PC-3 (cell line): Measurements from ENCODE around the gene CDH12. TPM values are rescaled to one million over a fixed set of nuclear protein-coding genes. Genes with fewer than 3 reads are reported as not detected.

Source experiments
- ATAC-seq: fragments of 200-7000 bp; cut with Tn5 transposase; 2 replicates; pipeline ENCODE4 v1.9.1; 2020; ENCODE audit warnings: mild to moderate bottlenecking, moderate library complexity
- BruUV-seq: library from RNA; stranded (reverse); fragments of 400-500 nt; replicated peaks from 2 replicates; lab custom pipeline; 2021; lab: Mats Ljungman, UMichigan
- CTCF ChIA-PET: fragments of 300-600 bp; sonication (Branson Sonifier 250); formaldehyde crosslinking; loops from one replicate; lab custom pipeline; 2022; ENCODE audit warnings: antibody characterized with exemption; lab: Charles Lee
- POLR2A ChIA-PET: fragments of 300-600 bp; sonication (Branson Sonifier 250); formaldehyde crosslinking; loops from one replicate; lab custom pipeline; 2022; ENCODE audit warnings: antibody characterized with exemption; ENCODE audit not compliant: unreplicated experiment; lab: Charles Lee
- DNase-seq: peaks from one replicate; pipeline ENCODE4 v3.0.0-alpha.2; 2015
- H2AFZ ChIP-seq: fragments of 300-600 bp; sonication (generic); 2 replicates; pipeline ENCODE4 v1.6.0; 2016; ENCODE audit warnings: antibody characterized with exemption, low read length
- H3F3A ChIP-seq: fragments of 300-600 bp; sonication (generic); one replicate; pipeline ENCODE4 v1.6.0; 2017; ENCODE audit warnings: antibody characterized with exemption, low read length, control low read depth, mild to moderate bottlenecking; ENCODE audit not compliant: unreplicated experiment
- H3K27ac ChIP-seq: fragments of 300-600 bp; sonication (generic); 2 replicates; pipeline ENCODE4 v1.5.1; 2016; ENCODE audit warnings: mild to moderate bottlenecking, low read length
- H3K27me3 ChIP-seq: fragments of 300-600 bp; sonication (generic); 2 replicates; pipeline ENCODE4 v1.6.1; 2016; ENCODE audit warnings: low read length, mixed read lengths
- H3K36me3 ChIP-seq: fragments of 300-600 bp; sonication (generic); 2 replicates; pipeline ENCODE4 v1.6.1; 2016; ENCODE audit warnings: low read depth, mixed run types, low read length, mixed read lengths
- H3K4me1 ChIP-seq: fragments of 300-600 bp; sonication (generic); 2 replicates; pipeline ENCODE4 v1.5.1; 2016; ENCODE audit warnings: low read length; ENCODE audit not compliant: insufficient read depth
- H3K4me2 ChIP-seq: fragments of 300-600 bp; sonication (generic); 2 replicates; pipeline ENCODE4 v1.6.0; 2016; ENCODE audit warnings: low read length
- H3K4me3 ChIP-seq: fragments of 300-600 bp; sonication (generic); 2 replicates; pipeline ENCODE4 v1.5.1; 2016; ENCODE audit warnings: mild to moderate bottlenecking, low read length, mixed read lengths
- H3K79me2 ChIP-seq: fragments of 300-600 bp; sonication (generic); 2 replicates; pipeline ENCODE4 v1.6.1; 2017; ENCODE audit warnings: low read length, mixed read lengths
- H3K9ac ChIP-seq: fragments of 300-600 bp; sonication (generic); 2 replicates; pipeline ENCODE4 v1.6.0; 2016; ENCODE audit warnings: mild to moderate bottlenecking, low read length
- H3K9me2 ChIP-seq: fragments of 300-600 bp; sonication (generic); replicated peaks from 2 replicates; pipeline ENCODE4 v1.6.1; 2016; ENCODE audit warnings: mixed run types, low read length, mixed read lengths
- H3K9me3 ChIP-seq: fragments of 300-600 bp; sonication (generic); 2 replicates; pipeline ENCODE4 v1.6.1; 2016; ENCODE audit warnings: low read length, mixed read lengths
- H4K20me1 ChIP-seq: fragments of 300-600 bp; sonication (generic); 2 replicates; pipeline ENCODE4 v1.6.1; 2016; ENCODE audit warnings: low read length, mixed read lengths
- CTCF ChIP-seq: fragments of 300-600 bp; sonication (generic); conservative IDR thresholded peaks from 2 replicates; pipeline ENCODE4 v1.5.1; 2017; ENCODE audit warnings: antibody characterized with exemption, low read depth, mild to moderate bottlenecking, low read length
- EZH2 ChIP-seq: fragments of 300-600 bp; sonication (generic); IDR thresholded peaks from one replicate; pipeline ENCODE4 v1.6.1; 2017; ENCODE audit warnings: antibody characterized with exemption, mild to moderate bottlenecking, low read length; ENCODE audit not compliant: unreplicated experiment
- EZH2phosphoT487 ChIP-seq: fragments of 300-600 bp; sonication (generic); IDR thresholded peaks from 2 replicates; pipeline ENCODE4 v1.6.1; 2018; ENCODE audit warnings: mild to moderate bottlenecking, antibody characterized with exemption, low read length, borderline replicate concordance
- intact Hi-C: fragments of 100-400 bp; cut with micrococcal nuclease; formaldehyde crosslinking; loops from 2 replicates; pipeline ENCODE4 v1.9.0; 2023
- total RNA-seq: library from RNA; depleted of rRNA; stranded (reverse); fragments of >200 nt; gene quantifications from 2 replicates; pipeline ENCODE4 v1.2.3, GENCODE V29; 2014

The CDH12 gene
- total RNA-seq, 1 experiment from 2014 or later, result 0.44 TPM

GRCh38 chr5:21882074-21882745 is 970.9 kb downstream of the CDH12 start:
- Histone ChIP-seq H3K9me2 (no peaks in the 10 kb centered on the region), H3K9me3 (no peaks in the 10 kb centered on the region), H3K27ac (no peak overlapping the region), H4K20me1 (no peaks in the 10 kb centered on the region), H3K27me3 (peaks cover 25% of the 10 kb centered on the region; the same call in 1 of the 2 replicates), H2AFZ (no peak overlapping the region), H3K4me2 (no peak overlapping the region), H3K9ac (no peak overlapping the region), H3K36me3 (no peaks in the 10 kb centered on the region), H3F3A (no peaks in the 10 kb centered on the region), H3K4me1 (no peaks in the 10 kb centered on the region), H3K79me2 (no peaks in the 10 kb centered on the region), H3K4me3 (no peak overlapping the region)
- TF ChIP-seq EZH2, result no peak
- TF ChIP-seq CTCF, result no peak
- TF ChIP-seq EZH2phosphoT487, result no peak
- ChIA-PET POLR2A (no interaction called here), CTCF (no interaction called here)
- ATAC-seq (no peak), DNase-seq (no peak)
- intact Hi-C loops, result no loop called here
- no TSS peak for BruUV-seq

- intact Hi-C loops, result no loop called here
- no peaks in the 10 kb centered on the region for H3K4me1 ChIP-seq
- peaks cover 25% of the 10 kb centered on the region; the same call in 1 of the 2 replicates for H3K27me3 ChIP-seq
- no peak for DNase-seq
- H3F3A ChIP-seq, result no peaks in the 10 kb centered on the region
- POLR2A ChIA-PET, result no interaction called here
- H3K4me2 ChIP-seq, result no peak overlapping the region
- no peaks in the 10 kb centered on the region for H3K9me2 ChIP-seq
- no peak for ATAC-seq
- H3K9ac ChIP-seq, result no peak overlapping the region
- no peaks in the 10 kb centered on the region for H4K20me1 ChIP-seq
- H2AFZ ChIP-seq, result no peak overlapping the region
- no TSS peak for BruUV-seq
- H3K9me3 ChIP-seq, result no peaks in the 10 kb centered on the region
- CTCF ChIA-PET, result interaction anchor here (0.8 kb wide), 1 partner anchor 1560 kb away, joined by 4 read pairs; no protein-coding TSS in a partner anchor
- no peak overlapping the region for H3K4me3 ChIP-seq
- TF ChIP-seq EZH2 (no peak), CTCF (no peak), EZH2phosphoT487 (no peak)
- no peaks in the 10 kb centered on the region for H3K79me2 ChIP-seq
- no peak overlapping the region for H3K27ac ChIP-seq
- H3K36me3 ChIP-seq, result no peaks in the 10 kb centered on the region
These were observed 973.0 kb downstream of the CDH12 start for GRCh38 chr5:21880164-21880563.

GRCh38 chr5:21862986-21863385 is 990.2 kb downstream of the CDH12 start:
- Histone ChIP-seq H3K9me3 (no peaks in the 10 kb centered on the region), H3K79me2 (no peaks in the 10 kb centered on the region), H3K9ac (no peak overlapping the region), H3K27ac (no peak overlapping the region), H4K20me1 (no peaks in the 10 kb centered on the region), H3F3A (no peaks in the 10 kb centered on the region), H3K4me1 (no peaks in the 10 kb centered on the region), H3K36me3 (no peaks in the 10 kb centered on the region), H3K9me2 (no peaks in the 10 kb centered on the region), H2AFZ (no peak overlapping the region), H3K4me2 (no peak overlapping the region), H3K4me3 (no peak overlapping the region), H3K27me3 (peaks cover 20% of the 10 kb centered on the region; the same call in 1 of the 2 replicates)
- intact Hi-C loops, result no loop called here
- DNase-seq, result no peak
- ChIA-PET POLR2A (no interaction called here), CTCF (no interaction called here)
- no peak for TF ChIP-seq EZH2phosphoT487
- no peak for TF ChIP-seq CTCF
- TF ChIP-seq EZH2, result no peak
- no peak for ATAC-seq
- BruUV-seq, result no TSS peak
